GM19043 (cell line): Measurements from ENCODE around the gene HSPB3.
"Not testable (repeated sequence)": the region's sequence is repeated elsewhere in the genome, so short reads cannot be mapped to it uniquely, and the experiment has no call there.

Experiments
- ATAC-seq: cut with Tn5 transposase; IDR thresholded peaks from one replicate; pipeline ENCODE4 v1.9.1; 2021; ENCODE audit warnings: low read depth; ENCODE audit not compliant: unreplicated experiment

HSPB3 gene

DNA sequence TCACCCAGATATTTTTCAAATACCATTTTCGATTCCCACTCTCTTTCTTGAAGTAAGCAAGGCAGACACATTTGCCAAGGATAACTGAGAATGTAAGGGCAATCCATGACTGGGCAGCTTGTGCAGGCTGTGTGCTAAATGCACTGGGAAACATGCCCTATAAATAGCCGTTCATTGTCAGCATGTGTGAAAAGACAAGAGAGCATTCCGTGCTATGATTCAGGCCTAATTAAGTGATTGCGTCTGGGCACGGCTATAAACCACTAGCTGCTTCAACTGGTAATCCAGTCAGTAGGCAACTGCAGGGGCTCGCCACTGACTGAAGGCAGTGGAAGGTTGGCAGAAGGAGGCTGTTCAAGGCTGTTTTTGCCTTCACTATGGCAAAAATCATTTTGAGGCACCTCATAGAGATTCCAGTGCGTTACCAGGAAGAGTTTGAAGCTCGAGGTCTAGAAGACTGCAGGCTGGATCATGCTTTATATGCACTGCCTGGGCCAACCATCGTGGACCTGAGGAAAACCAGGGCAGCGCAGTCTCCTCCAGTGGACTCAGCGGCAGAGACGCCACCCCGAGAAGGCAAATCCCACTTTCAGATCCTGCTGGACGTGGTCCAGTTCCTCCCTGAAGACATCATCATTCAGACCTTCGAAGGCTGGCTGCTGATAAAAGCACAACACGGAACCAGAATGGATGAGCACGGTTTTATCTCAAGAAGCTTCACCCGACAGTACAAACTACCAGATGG, at the start of gene HSPB3:
Gene HSPB3, plus strand, starts transcription at position 287 of the 745 bp plus-strand sequence. Its CDS starts 91 bp downstream, at position 378.
- ATAC-seq = no peak

DNA sequence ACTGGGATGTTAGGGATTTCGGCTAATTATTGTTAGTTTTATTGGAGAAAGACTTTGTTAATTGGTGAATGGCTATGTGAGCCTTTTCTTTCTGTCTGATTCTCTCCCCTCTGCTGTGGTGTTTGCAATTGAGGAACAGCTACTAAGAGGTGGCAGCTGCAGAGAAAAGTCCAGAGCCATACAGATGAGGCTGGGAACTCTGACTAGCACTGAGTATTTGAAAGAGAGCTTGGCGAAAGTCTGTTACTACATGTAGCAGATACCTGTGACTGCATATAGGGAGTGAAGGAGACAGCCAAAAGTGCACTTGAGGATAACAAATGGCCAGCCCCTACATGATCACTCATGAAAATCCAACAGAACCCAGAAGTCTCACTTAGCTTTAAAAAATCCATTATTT, 44.3 kb upstream of the HSPB3 start:
- ATAC-seq = no peak

DNA sequence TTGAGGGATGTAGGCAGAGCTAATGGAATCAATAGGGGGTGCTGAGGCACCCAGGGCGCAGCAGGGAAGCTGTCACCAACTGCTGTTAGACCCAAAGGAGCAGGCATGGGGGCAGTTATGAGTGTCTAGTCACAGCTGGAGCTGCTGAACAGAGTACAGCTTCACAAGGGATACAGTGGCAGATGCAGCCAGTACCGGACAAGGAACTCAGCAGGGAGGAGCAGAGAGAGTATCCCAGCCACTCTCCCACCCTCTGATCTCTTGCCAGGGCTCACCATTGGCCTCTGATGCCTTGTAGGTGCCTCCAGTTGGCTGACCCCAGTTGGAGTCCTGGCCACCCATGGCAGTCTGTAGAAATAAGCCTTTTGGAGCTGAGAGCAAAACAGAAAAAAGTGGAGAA, 42.6 kb upstream of the HSPB3 start:
- no peak for ATAC-seq

DNA sequence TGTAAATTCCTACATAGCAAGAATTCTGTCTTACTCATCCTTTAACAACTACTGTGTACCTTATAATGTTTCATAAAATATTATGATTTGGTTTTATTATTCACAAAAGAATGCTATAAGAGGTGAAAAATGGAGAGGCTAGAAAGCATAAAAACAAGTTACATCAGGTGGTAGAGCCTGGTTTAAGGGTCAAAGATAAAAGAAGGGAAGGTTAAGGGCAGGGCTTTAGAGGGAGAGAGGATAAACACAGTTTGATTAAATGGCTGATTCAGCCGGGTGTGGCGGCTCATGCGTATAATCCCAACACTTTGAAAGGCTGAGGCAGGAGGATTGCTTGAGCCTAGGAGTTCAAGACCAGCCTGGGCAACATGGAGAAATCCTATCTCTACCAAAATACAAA, 40.4 kb upstream of the HSPB3 start:
- ATAC-seq = no peak

DNA sequence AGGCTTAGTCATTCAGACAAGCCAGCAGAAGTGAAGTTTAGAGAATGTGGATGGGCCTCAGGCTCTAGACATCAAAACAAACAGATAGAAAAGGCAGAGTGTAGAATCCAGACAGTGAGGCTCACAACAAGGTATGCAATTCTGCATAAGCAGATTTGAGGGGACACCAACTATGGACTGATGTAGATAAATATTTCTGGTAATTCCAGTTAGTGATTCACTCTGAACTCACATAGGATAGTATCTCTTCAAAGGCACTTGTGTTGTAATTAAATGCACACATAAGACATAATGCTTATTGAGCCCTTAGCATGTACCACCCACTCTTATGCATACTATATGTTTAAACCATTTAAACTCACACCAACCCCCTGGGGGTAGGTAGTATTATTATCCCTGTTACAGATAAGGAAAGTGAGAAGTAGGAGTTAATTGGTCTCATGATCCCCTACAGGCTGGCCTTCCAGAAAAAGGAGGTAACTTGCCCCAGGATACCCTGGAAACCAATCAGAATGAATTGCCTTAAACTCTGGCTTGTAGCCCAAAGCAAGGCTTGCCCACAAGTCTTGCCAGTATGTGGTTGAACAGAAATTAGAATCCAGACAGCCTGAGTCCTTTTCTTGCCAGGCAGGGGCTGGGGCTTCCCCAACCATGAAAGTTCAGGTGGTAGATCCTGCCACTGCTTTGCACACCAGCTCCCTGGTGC, 39.5 kb upstream of the HSPB3 start:
- ATAC-seq = no peak

DNA sequence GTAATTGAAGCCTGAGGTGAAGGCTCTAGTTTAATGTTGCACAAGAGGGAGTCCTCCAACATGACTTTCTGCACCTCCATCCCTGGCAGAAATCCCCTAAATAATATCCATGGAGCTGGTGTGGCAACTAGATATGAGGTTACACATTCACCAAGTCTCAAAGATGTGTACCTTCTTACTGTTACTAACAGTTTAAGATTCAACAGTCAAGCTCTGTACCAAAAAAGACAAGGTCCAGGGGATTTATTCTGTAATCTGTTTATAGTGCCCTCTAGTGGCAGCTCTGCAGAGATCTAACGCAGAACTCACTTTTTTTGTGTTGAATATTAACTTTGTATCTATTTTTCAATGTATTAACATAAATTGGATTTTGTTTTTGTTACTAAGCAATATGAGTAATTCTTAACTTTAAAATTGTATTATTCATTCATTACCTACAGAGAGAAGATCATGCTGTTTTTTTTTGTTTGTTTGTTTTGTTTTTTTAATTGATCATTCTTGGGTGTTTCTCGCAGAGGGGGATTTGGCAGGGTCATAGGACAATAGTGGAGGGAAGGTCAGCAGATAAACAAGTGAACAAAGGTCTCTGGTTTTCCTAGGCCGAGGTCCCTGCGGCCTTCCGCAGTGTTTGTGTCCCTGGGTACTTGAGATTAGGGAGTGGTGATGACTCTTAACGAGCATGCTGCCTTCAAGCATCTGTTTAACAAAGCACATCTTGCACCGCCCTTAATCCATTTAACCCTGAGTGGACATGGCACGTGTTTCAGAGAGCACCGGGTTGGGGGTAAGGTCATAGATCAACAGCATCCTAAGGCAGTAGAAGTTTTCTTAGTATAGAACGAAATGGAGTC, 35.7 kb upstream of the HSPB3 start:
- ATAC-seq = peak; percentile 79

GRCh38 chr5:54420511-54420910, 35.0 kb upstream of the HSPB3 start:
- ATAC-seq = not testable (repeated sequence)

GRCh38 chr5:54421976-54422375, 33.5 kb upstream of the HSPB3 start:
- no peak for ATAC-seq

GRCh38 chr5:54425258-54425657, 30.2 kb upstream of the HSPB3 start:
- no peak for ATAC-seq

- ATAC-seq = no peak
Measured at GRCh38 chr5:54426209-54426608, 29.3 kb upstream of the HSPB3 start.

DNA sequence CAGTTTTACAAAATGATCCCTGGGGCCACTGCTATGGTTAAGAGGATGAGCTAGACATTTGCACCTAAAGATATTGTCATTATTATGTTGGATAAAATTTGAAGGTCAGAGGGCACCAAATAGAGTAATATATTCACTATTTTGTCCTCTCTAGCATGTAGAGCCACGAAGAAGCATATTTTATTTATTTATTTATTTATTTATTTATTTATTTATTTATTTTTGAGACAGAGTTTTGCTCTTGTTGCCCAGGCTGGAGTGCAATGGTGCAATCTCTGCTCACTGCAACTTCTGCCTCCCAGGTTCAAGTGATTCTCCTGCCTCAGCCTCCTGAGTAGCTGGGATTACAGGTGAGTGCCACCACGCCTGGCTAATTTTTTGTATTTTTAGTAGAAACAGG, 20.8 kb upstream of the HSPB3 start:
- ATAC-seq = not testable (repeated sequence)

DNA sequence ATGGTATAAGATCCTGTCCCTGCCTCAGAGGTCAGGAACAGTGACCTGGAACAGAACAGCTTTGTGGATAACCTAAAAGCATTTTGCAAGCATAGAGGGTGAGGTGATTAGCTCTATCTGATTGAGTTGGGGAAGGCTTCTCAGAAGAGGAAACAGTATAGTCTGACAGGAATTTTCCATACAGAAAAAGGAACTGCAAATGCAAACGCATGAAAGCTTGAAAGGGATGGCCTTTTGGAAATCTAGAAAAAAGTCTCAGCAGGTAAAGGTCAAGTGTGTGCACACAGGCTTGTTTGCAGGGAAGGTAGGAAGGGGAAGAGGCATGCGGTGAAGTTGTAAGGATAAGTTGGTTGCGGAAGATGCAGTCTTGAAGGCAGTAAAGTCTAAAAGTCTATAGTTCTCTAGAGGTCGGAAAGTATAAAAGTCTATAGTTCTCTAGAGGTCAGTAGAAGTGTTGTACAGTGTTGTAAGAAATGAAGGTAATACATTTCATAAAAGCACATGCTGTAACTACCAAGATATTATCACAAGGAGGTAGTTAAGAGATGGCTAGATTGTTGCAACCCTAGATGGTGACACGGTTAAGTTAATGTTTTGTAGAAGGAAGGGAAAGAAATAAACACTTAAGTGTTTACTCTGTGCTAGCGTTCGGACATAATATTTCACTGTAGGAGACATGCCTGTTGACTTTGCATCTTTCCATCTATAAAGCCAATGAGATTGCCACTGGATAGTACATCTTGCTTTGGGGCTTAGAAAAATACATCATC, 16.7 kb upstream of the HSPB3 start:
- ATAC-seq = no peak

GRCh38 chr5:54440456-54440893, 15.0 kb upstream of the HSPB3 start:
- ATAC-seq = peak; percentile 86

DNA sequence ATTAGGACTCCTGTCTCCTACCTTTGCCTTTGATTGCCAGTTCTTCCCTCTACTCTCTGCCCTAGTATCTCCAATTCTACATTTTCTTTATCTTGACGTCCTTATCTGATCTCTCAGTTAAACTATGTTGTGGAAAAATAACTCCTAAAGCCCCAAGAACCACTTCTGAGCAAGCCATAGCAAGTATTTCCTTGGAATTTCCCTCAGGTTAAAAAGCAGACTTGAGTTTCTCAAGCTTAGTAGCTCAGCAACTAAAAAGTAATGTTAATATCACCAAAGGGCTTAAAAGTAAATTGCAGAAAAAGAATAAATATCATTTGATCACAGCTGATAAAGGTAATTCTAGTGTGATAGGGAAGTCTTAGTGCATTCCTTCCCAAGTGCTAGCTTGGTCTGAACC, 13.2 kb upstream of the HSPB3 start:
- no peak for ATAC-seq

GRCh38 chr5:54443270-54443669, 12.2 kb upstream of the HSPB3 start:
- no peak for ATAC-seq

DNA sequence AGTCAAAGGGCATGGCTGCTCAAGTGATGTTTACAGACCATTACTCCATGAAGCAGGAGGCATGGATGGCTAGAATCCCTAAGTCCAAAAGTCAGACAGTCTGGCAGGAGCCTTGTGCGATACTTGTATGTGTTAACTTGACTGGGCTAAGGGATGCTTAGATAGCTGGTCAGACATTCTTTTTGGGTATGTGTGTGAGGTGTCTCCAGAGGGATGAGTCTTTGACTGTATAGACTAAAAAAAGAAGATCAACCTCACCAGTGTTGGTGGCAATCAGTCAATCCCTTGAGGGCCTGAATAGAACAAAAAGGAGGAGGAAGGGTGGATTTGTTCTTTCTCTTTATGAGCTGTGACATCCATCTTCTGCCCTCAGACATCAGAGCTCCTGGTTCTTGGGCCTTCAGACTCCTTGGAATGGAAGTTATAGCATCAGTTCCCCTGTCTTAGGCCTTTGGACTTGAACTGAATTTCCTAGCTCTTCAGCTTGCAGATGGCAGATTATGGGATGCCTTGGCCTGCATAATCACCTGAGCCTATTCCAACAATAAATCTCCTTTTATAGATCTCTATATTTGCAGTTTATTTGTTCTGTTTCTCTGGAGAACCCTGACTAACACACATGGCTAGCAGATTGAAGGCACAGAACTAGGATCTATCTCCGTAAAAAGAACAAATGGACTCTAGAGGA, 9.7 kb upstream of the HSPB3 start:
- ATAC-seq = no peak

- no peak for ATAC-seq
Measured at GRCh38 chr5:54446379-54446732, 9.1 kb upstream of the HSPB3 start.

GRCh38 chr5:54449923-54450322, 5.6 kb upstream of the HSPB3 start:
- ATAC-seq = no peak

GRCh38 chr5:54450542-54450941, 5.0 kb upstream of the HSPB3 start:
- ATAC-seq = no peak

- ATAC-seq = no peak
Measured at GRCh38 chr5:54453046-54453445, 2.5 kb upstream of the HSPB3 start.
